Vagina (tissue), 2 donors: ENCODE measurements around the gene NXT1. TPM values are rescaled to one million over a fixed set of nuclear protein-coding genes. Genes with fewer than 3 reads are reported as not detected.

ENCODE experiments used
- DNase-seq, 2 donors: peaks; one replicate each; pipeline ENCODE4 v3.0.0-alpha.2; 2017; ENCODE audit errors: extremely low spot score in 2 of 2
- H3K27ac ChIP-seq: fragments of 200-600 bp; sonication (generic); one replicate; pipeline ENCODE4 v1.5.1; 2019
- H3K27me3 ChIP-seq: fragments of 200-600 bp; sonication (generic); one replicate; pipeline ENCODE4 v1.5.1; 2019
- H3K36me3 ChIP-seq, 2 donors: fragments of 200-600 bp; sonication (generic); one replicate each; pipeline ENCODE4 v1.5.1; 2017 to 2019
- H3K4me1 ChIP-seq: fragments of 200-600 bp; sonication (generic); one replicate; pipeline ENCODE4 v1.5.1; 2019
- H3K4me3 ChIP-seq, 2 donors: fragments of 200-600 bp; sonication (generic); 1 replicate in 1 of 2; 2 replicates in 1 of 2; pipeline ENCODE4 v1.5.1; 2016 to 2019
- H3K9me3 ChIP-seq: fragments of 200-600 bp; sonication (generic); one replicate; pipeline ENCODE4 v1.5.1; 2019
- CTCF ChIP-seq, 3 experiments: fragments of 450-650 bp in 2 of 3; fragments of 200-600 bp in 1 of 3; sonication (generic) in 1 of 3; IDR thresholded peaks; one replicate each; pipeline ENCODE4 v1.5.1; 2017 to 2019; ENCODE audit warnings: antibody characterized with exemption in 3 of 3, mild to moderate bottlenecking in 2 of 3, moderate library complexity in 2 of 3
- POLR2A ChIP-seq, 2 donors: fragments of 450-650 bp; IDR thresholded peaks; one replicate each; pipeline ENCODE4 v1.6.1; 2017; ENCODE audit warnings: antibody characterized with exemption in 2 of 2, mild to moderate bottlenecking in 2 of 2, moderate library complexity in 2 of 2
- POLR2AphosphoS5 ChIP-seq, 2 donors: sonication (generic); formaldehyde crosslinking; IDR thresholded peaks; one replicate each; pipeline ENCODE4 v1.9.0; 2017; ENCODE audit warnings: antibody characterized with exemption in 2 of 2, mild to moderate bottlenecking in 2 of 2, low read depth in 1 of 2; ENCODE audit not compliant: insufficient read depth in 1 of 2
- intact Hi-C: fragments of 100-400 bp; cut with DNase I; formaldehyde crosslinking; loops from one replicate; pipeline ENCODE4 v1.15.1; 2023
- total RNA-seq: library from RNA; depleted of rRNA; stranded (reverse); fragments of >200 nt; gene quantifications from one replicate; pipeline ENCODE4 v1.2.3, GENCODE V29; 2016

The NXT1 gene
- total RNA-seq, 1 donor from 2014 or later, result 40.0 TPM

GRCh38 chr20:23370274-23370673, 19.7 kb downstream of the NXT1 start:
- Histone ChIP-seq H3K9me3 (no peaks in the 10 kb centered on the region), H3K27ac (no peak overlapping the region), H3K36me3 (peaks cover 0 to 43% of the 10 kb centered on the region in 2 donors), H3K4me1 (peaks cover 24% of the 10 kb centered on the region), H3K27me3 (no peaks in the 10 kb centered on the region), H3K4me3 (no peak overlapping the region)
- DNase-seq, result no peak
- intact Hi-C loops, result no loop called here
- TF ChIP-seq POLR2A (IDR thresholded peaks at IDR 0.05) (no peak), POLR2AphosphoS5 (IDR thresholded peaks at IDR 0.05; ENCODE audit: insufficient read depth in 1 of 2, low read depth in 1 of 2) (no peak), CTCF (IDR thresholded peaks at IDR 0.05) (no peak)

GRCh38 chr20:23370873-23371272, 20.3 kb downstream of the NXT1 start:
- Histone ChIP-seq H3K27ac (no peak overlapping the region), H3K9me3 (no peaks in the 10 kb centered on the region), H3K36me3 (peaks cover 0 to 44% of the 10 kb centered on the region in 2 donors), H3K27me3 (no peaks in the 10 kb centered on the region), H3K4me3 (no peak overlapping the region), H3K4me1 (peaks cover 18% of the 10 kb centered on the region)
- intact Hi-C loops, result no loop called here
- DNase-seq, result no peak
- no peak for TF ChIP-seq POLR2A (IDR thresholded peaks at IDR 0.05)
- TF ChIP-seq POLR2AphosphoS5 (IDR thresholded peaks at IDR 0.05; ENCODE audit: insufficient read depth in 1 of 2, low read depth in 1 of 2), result no peak
- no peak for TF ChIP-seq CTCF (IDR thresholded peaks at IDR 0.05)

GRCh38 chr20:23371496-23371895, 20.9 kb downstream of the NXT1 start:
- no peak overlapping the region for H3K4me3 ChIP-seq
- no peak for DNase-seq
- intact Hi-C loops, result no loop called here
- peaks cover 12% of the 10 kb centered on the region for H3K4me1 ChIP-seq
- peaks cover 0 to 44% of the 10 kb centered on the region in 2 donors for H3K36me3 ChIP-seq
- H3K9me3 ChIP-seq, result no peaks in the 10 kb centered on the region
- no peaks in the 10 kb centered on the region for H3K27me3 ChIP-seq
- H3K27ac ChIP-seq, result no peak overlapping the region
- TF ChIP-seq POLR2AphosphoS5 (IDR thresholded peaks at IDR 0.05; ENCODE audit: insufficient read depth in 1 of 2, low read depth in 1 of 2) (no peak), POLR2A (IDR thresholded peaks at IDR 0.05) (no peak), CTCF (IDR thresholded peaks at IDR 0.05) (no peak)

- H3K27ac ChIP-seq, result no peak overlapping the region
- no peaks in the 10 kb centered on the region for H3K9me3 ChIP-seq
- TF ChIP-seq CTCF (IDR thresholded peaks at IDR 0.05), result no peak
- no peaks in the 10 kb centered on the region for H3K27me3 ChIP-seq
- intact Hi-C loops, result no loop called here
- no peak for DNase-seq
- H3K4me1 ChIP-seq, result no peaks in the 10 kb centered on the region
- no peak overlapping the region for H3K4me3 ChIP-seq
- H3K36me3 ChIP-seq, result peaks cover 0 to 50% of the 10 kb centered on the region in 2 donors
Measured at GRCh38 chr20:23374441-23374840, 23.9 kb downstream of the NXT1 start.

- TF ChIP-seq POLR2A (IDR thresholded peaks at IDR 0.05) (no peak), POLR2AphosphoS5 (IDR thresholded peaks at IDR 0.05; ENCODE audit: insufficient read depth in 1 of 2, low read depth in 1 of 2) (no peak), CTCF (IDR thresholded peaks at IDR 0.05) (no peak)
- no peaks in the 10 kb centered on the region for H3K9me3 ChIP-seq
- no peaks in the 10 kb centered on the region for H3K27me3 ChIP-seq
- intact Hi-C loops, result no loop called here
- H3K27ac ChIP-seq, result no peak overlapping the region
- DNase-seq, result no peak
- H3K4me1 ChIP-seq, result no peaks in the 10 kb centered on the region
- no peak overlapping the region for H3K4me3 ChIP-seq
- H3K36me3 ChIP-seq, result peaks cover 0 to 48% of the 10 kb centered on the region in 2 donors
Measured at GRCh38 chr20:23375827-23376226, 25.2 kb downstream of the NXT1 start.
